ENCODE results near the gene KPNA3. TPM values are rescaled to one million over a fixed set of nuclear protein-coding genes. Genes with fewer than 3 reads are reported as not detected.
"Not testable (repeated sequence)": the region's sequence is repeated elsewhere in the genome, so short reads cannot be mapped to it uniquely, and the experiment has no call there.

The KPNA3 gene
- total RNA-seq, 5 donors from 2014 or later (not counting 1 experiment from before 2014, with no cell fraction given) = 19.6 to 22.3 (median 21.4) TPM

DNA sequence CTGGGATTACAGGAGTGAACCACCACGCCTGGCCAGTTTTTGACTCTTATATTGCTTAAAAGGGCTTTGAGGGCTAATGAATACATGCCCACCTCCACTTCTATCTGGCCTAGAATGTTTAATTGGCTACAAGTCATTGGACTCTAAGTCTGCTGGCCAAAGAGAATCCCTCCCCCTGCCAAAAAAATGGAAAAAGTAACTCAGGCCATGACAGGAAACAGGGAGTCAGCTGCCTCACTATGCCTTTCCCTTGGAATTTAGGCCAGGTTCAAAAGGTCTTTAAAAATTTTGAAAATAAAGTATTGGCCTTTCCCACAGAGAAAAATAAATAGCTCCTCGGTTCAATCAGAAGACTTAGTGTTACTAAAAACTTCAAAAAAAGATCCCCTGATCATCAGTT is 34.9 kb upstream of the KPNA3 start:
- CTCF ChIA-PET = interaction anchor here in 1 of 2 donors (0.6 kb wide), 1 partner anchor 527 kb away, joined by 3 read pairs; no protein-coding TSS in a partner anchor

DNA sequence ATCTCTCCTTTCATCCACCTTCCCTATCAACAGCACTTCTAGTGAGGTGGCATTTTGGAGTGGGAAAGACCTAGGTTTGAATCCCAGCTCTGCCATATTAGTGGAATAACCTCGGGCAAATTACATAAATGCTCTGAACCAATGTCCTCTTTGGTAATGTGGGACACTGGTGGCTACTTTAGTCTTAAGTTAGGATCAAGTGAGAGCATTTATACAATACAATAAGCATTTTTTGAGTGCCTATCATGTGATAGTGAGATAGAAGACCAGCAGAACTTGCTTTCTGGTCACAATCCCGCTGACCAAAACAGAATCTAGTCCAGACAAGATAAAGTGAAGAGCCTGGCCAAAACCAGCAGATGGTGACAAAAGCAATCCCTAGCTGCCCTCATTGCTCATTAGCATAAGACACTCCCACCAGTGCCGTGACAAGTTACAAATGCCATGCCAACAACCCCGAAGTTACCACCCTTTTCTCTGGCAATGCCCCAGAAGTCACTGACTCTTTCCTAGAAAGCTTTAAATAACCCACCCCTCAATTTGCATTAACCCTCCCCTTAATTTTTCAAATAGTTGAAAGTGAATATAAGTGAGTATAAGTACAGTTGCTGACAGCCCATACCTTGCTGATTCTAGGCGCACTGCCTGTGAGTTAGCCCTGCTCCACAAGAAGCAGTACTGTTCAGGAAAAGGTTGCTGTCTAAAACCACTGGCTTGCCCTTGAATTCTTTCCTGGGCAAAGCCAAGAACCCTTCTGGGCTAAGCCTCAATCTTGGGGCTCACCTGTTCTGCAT is 28.9 kb upstream of the KPNA3 start:
- Histone ChIP-seq H3K9me3 (no peaks in the 10 kb centered on the region), H3K4me1 (ENCODE audit: control insufficient read depth in 1 of 2, extremely low read depth in 1 of 2, insufficient read depth in 2 of 2, low read length in 2 of 2) (no peaks in the 10 kb centered on the region), H3K27ac (ENCODE audit: low read length) (no peak overlapping the region), H3K27me3 (replicated peaks in 1 of 2; ENCODE audit: control insufficient read depth in 2 of 2, extremely low read depth in 1 of 2, insufficient read depth in 2 of 2, low read length in 1 of 2) (peaks cover 0 to 14% of the 10 kb centered on the region in 2 experiments), H3K4me3 (ENCODE audit: control insufficient read depth in 1 of 2, extremely low read depth in 1 of 2, low read length in 1 of 2) (no peak overlapping the region), H3K36me3 (ENCODE audit: control insufficient read depth in 2 of 2, extremely low read depth in 1 of 2, insufficient read depth in 1 of 2, low read length in 1 of 2) (no peaks in the 10 kb centered on the region)
- DNase-seq (peak in 1 of 35 experiments; percentile 1), ATAC-seq (replicated peaks in 1 of 4) (no peak)
- ChIA-PET CTCF (no interaction called here), POLR2A (no interaction called here)
- no peak overlapping the region for H3K4me3 Mint-ChIP-seq
- H3K4me1 Mint-ChIP-seq = no peaks in the 10 kb centered on the region
- H3K27ac Mint-ChIP-seq = no peak overlapping the region
- no peaks in the 10 kb centered on the region for H3K9me3 Mint-ChIP-seq
- H3K36me3 Mint-ChIP-seq = no peaks in the 10 kb centered on the region
- H3K27me3 Mint-ChIP-seq = peaks cover 12 to 24% of the 10 kb centered on the region in 2 donors
- WGBS (ENCODE audit: insufficient coverage) = 57% methylated on average over 4 of the region's 5 CpGs

More for the DNA sequence above, 34.9 kb upstream of the KPNA3 start:
- DNase-seq (no peak), ATAC-seq (replicated peaks in 1 of 4) (no peak)
- no peaks in the 10 kb centered on the region for H3K36me3 ChIP-seq (ENCODE audit: control insufficient read depth in 2 of 2, extremely low read depth in 1 of 2, insufficient read depth in 1 of 2, low read length in 1 of 2)
- peaks cover 6 to 7% (median 6%) of the 10 kb centered on the region in 3 donors for H3K9me3 Mint-ChIP-seq
- no CpG with 5 or more reads among the region's 2 CpGs for WGBS (ENCODE audit: insufficient coverage)
- no peaks in the 10 kb centered on the region for H3K9me3 ChIP-seq
- H3K36me3 Mint-ChIP-seq = no peaks in the 10 kb centered on the region
- H3K4me3 ChIP-seq (ENCODE audit: control insufficient read depth in 1 of 2, extremely low read depth in 1 of 2, low read length in 1 of 2) = no peak overlapping the region
- no peak overlapping the region for H3K27ac ChIP-seq (ENCODE audit: low read length)
- peaks cover 0 to 13% (median 11%) of the 10 kb centered on the region in 3 donors for H3K4me1 Mint-ChIP-seq
- peaks cover 3 to 9% of the 10 kb centered on the region in 2 donors for H3K27me3 Mint-ChIP-seq
- peaks cover 0 to 6% of the 10 kb centered on the region in 2 experiments for H3K27me3 ChIP-seq (replicated peaks in 1 of 2; ENCODE audit: control insufficient read depth in 2 of 2, extremely low read depth in 1 of 2, insufficient read depth in 2 of 2, low read length in 1 of 2)
- H3K27ac Mint-ChIP-seq = no peak overlapping the region
- H3K4me1 ChIP-seq (ENCODE audit: control insufficient read depth in 1 of 2, extremely low read depth in 1 of 2, insufficient read depth in 2 of 2, low read length in 2 of 2) = peaks cover 0 to 2% of the 10 kb centered on the region in 2 experiments
- POLR2A ChIA-PET = interaction anchor here in 1 of 2 donors (0.7 kb wide), 2 partner anchors 23 to 201 kb away, joined by 4 to 11 read pairs; no protein-coding TSS in a partner anchor
- no peak overlapping the region for H3K4me3 Mint-ChIP-seq

DNA sequence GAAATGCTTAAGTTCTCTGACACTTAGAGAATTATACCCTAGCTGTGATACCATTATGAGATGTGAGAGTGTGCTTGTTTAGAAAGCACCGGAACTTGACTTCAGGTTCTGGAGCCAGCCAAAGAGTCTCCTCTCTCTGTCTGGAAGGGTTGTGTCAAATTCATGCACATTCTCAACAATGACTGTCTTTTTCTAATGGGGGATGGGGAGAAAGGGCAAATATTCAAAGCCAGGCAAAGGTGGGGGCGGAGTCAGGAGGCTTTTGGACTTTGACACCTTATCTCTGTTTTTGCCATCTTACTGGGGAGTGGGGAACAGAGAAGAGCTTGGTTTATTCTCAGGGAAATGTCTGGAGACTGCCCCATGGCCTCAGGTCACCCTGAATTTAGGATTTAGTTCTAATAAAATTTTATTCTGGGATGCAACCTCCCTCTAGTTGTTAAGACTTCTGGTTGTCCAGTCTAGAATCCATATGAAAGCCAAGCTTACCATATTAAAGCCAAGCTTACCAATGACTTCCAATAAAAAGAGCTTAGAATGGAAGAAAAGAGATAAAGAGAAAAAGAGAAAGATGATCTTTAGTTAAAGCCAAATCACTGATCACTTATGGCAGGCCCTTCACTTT is 28.2 kb upstream of the KPNA3 start:
- Mint-ChIP-seq H3K27me3 (peaks cover 12 to 26% of the 10 kb centered on the region in 2 donors), H3K4me3 (no peak overlapping the region), H3K36me3 (no peaks in the 10 kb centered on the region), H3K27ac (no peak overlapping the region), H3K9me3 (no peaks in the 10 kb centered on the region), H3K4me1 (no peaks in the 10 kb centered on the region)
- Histone ChIP-seq H3K36me3 (ENCODE audit: control insufficient read depth in 2 of 2, extremely low read depth in 1 of 2, insufficient read depth in 1 of 2, low read length in 1 of 2) (no peaks in the 10 kb centered on the region), H3K4me1 (ENCODE audit: control insufficient read depth in 1 of 2, extremely low read depth in 1 of 2, insufficient read depth in 2 of 2, low read length in 2 of 2) (no peaks in the 10 kb centered on the region), H3K9me3 (no peaks in the 10 kb centered on the region), H3K27ac (ENCODE audit: low read length) (no peak overlapping the region), H3K27me3 (replicated peaks in 1 of 2; ENCODE audit: control insufficient read depth in 2 of 2, extremely low read depth in 1 of 2, insufficient read depth in 2 of 2, low read length in 1 of 2) (peaks cover 0 to 14% of the 10 kb centered on the region in 2 experiments), H3K4me3 (ENCODE audit: control insufficient read depth in 1 of 2, extremely low read depth in 1 of 2, low read length in 1 of 2) (no peak overlapping the region)
- CTCF ChIA-PET = no interaction called here
- POLR2A ChIA-PET = no interaction called here
- DNase-seq (no peak), ATAC-seq (replicated peaks in 1 of 4) (no peak)
- 100% methylated on average over 1 of the region's 2 CpGs for WGBS (ENCODE audit: insufficient coverage)

DNA sequence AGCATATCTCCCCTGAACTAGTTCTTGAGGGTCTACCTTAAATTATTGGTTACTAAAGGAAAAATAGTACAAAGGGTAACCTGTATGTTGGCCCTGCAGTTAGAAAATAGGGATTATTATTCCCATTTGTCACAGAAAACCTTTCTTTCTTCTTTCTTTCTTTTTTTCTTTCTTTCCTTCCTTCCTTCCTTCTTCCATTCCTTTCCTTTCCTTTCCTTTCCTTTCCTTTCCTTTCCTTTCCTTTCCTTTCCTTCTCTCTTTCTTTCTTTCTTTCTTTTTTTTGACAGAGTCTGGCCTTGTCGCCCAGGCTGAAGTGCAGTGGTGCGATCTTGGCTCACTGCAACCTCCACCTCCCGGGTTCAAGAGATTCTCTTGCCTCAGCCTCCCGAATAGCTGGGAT is 23.6 kb upstream of the KPNA3 start:
- CTCF ChIA-PET; H3K9me3 Mint-ChIP-seq; H3K36me3 ChIP-seq (ENCODE audit: control insufficient read depth in 2 of 2, extremely low read depth in 1 of 2, insufficient read depth in 1 of 2, low read length in 1 of 2); H3K9me3 ChIP-seq; H3K4me1 Mint-ChIP-seq; H3K27ac Mint-ChIP-seq; H3K4me3 Mint-ChIP-seq; POLR2A ChIA-PET; H3K4me3 ChIP-seq (ENCODE audit: control insufficient read depth in 1 of 2, extremely low read depth in 1 of 2, low read length in 1 of 2); H3K4me1 ChIP-seq (ENCODE audit: control insufficient read depth in 1 of 2, extremely low read depth in 1 of 2, insufficient read depth in 2 of 2, low read length in 2 of 2); ATAC-seq (replicated peaks in 1 of 4); H3K27ac ChIP-seq (ENCODE audit: low read length); H3K36me3 Mint-ChIP-seq; H3K27me3 ChIP-seq (replicated peaks in 1 of 2; ENCODE audit: control insufficient read depth in 2 of 2, extremely low read depth in 1 of 2, insufficient read depth in 2 of 2, low read length in 1 of 2); DNase-seq: not testable (repeated sequence)
- 87% methylated on average over 3 of the region's 4 CpGs for WGBS (ENCODE audit: insufficient coverage)
- peaks cover 8 to 16% of the 10 kb centered on the region in 2 donors for H3K27me3 Mint-ChIP-seq

DNA sequence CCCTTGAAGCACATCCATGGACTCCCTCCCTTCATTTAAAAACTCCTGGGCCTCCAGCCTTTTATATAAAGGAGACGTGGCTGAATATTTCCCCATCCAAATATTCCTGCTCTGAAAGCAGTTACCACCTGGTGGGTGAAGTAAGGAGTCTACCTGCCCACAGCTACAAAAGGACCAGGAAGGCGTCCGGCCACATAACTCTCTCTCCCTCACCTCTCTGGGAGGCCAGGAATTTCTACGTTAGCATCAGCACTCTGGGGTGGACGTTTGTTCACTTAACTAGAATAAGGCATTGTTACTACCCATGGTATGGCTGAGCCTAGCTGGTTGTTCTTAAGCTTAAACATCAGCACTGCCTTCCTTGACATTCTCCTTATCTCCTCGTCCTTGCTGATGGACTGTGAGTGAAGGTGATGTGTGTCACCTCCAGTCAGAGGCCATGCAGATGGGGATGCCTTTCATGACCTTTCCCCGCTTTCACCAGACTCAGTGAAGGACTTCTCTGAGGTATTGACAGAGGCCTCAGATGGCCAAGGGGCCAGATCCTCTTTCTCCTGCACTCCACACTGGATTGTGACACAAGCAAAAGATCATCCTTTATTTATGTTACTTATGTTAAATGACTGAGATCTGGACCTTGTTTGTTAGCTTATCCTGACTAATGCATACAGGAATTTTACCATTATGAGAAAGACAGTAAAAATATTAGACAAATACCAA is 22.2 kb upstream of the KPNA3 start:
- WGBS (ENCODE audit: insufficient coverage) = 100% methylated on average over 1 of the region's 7 CpGs
- H3K9me3 Mint-ChIP-seq = no peaks in the 10 kb centered on the region
- no peaks in the 10 kb centered on the region for H3K36me3 Mint-ChIP-seq
- ATAC-seq (replicated peaks in 1 of 4) = no peak
- no peaks in the 10 kb centered on the region for H3K4me1 Mint-ChIP-seq
- H3K36me3 ChIP-seq (ENCODE audit: control insufficient read depth in 2 of 2, extremely low read depth in 1 of 2, insufficient read depth in 1 of 2, low read length in 1 of 2) = no peaks in the 10 kb centered on the region
- peaks cover 0 to 5% of the 10 kb centered on the region in 2 experiments for H3K27me3 ChIP-seq (replicated peaks in 1 of 2; ENCODE audit: control insufficient read depth in 2 of 2, extremely low read depth in 1 of 2, insufficient read depth in 2 of 2, low read length in 1 of 2)
- H3K4me1 ChIP-seq (ENCODE audit: control insufficient read depth in 1 of 2, extremely low read depth in 1 of 2, insufficient read depth in 2 of 2, low read length in 2 of 2) = no peaks in the 10 kb centered on the region
- H3K4me3 ChIP-seq (ENCODE audit: control insufficient read depth in 1 of 2, extremely low read depth in 1 of 2, low read length in 1 of 2) = no peak overlapping the region
- H3K27ac ChIP-seq (ENCODE audit: low read length) = no peak overlapping the region
- ChIA-PET POLR2A (no interaction called here), CTCF (no interaction called here)
- peaks cover 8 to 17% of the 10 kb centered on the region in 2 donors for H3K27me3 Mint-ChIP-seq
- H3K27ac Mint-ChIP-seq = no peak overlapping the region
- no peaks in the 10 kb centered on the region for H3K9me3 ChIP-seq
- no peak overlapping the region for H3K4me3 Mint-ChIP-seq
- no peak for DNase-seq

DNA sequence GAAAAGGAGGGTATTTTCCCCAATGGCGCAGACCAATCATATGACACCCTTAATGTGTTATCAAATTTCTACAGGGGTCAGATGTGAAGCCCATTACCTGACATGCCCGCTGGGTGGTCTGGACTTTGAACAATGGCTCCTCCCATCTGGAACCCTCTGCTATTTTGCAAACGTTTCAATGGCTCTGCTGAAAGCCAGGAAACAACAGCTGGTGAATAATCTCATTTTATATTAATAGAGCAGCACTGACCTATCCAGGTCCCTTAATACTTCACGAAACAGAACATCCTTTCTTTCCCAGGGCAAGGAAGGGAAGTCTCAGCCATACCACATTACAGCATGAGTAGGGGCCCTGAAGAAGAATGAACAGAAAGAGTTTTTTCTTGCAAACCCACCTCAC is 20.3 kb upstream of the KPNA3 start:
- ChIA-PET CTCF (no interaction called here), POLR2A (no interaction called here)
- Mint-ChIP-seq H3K4me3 (no peak overlapping the region), H3K27ac (no peak overlapping the region), H3K27me3 (peaks cover 12 to 19% of the 10 kb centered on the region in 2 donors), H3K4me1 (no peaks in the 10 kb centered on the region), H3K9me3 (no peaks in the 10 kb centered on the region), H3K36me3 (no peaks in the 10 kb centered on the region)
- Histone ChIP-seq H3K36me3 (ENCODE audit: control insufficient read depth in 2 of 2, extremely low read depth in 1 of 2, insufficient read depth in 1 of 2, low read length in 1 of 2) (no peaks in the 10 kb centered on the region), H3K4me3 (ENCODE audit: control insufficient read depth in 1 of 2, extremely low read depth in 1 of 2, low read length in 1 of 2) (no peak overlapping the region), H3K27me3 (replicated peaks in 1 of 2; ENCODE audit: control insufficient read depth in 2 of 2, extremely low read depth in 1 of 2, insufficient read depth in 2 of 2, low read length in 1 of 2) (peaks cover 0 to 7% of the 10 kb centered on the region in 2 experiments), H3K4me1 (ENCODE audit: control insufficient read depth in 1 of 2, extremely low read depth in 1 of 2, insufficient read depth in 2 of 2, low read length in 2 of 2) (no peaks in the 10 kb centered on the region), H3K27ac (ENCODE audit: low read length) (no peak overlapping the region), H3K9me3 (no peaks in the 10 kb centered on the region)
- DNase-seq (no peak), ATAC-seq (replicated peaks in 1 of 4) (no peak)
- 60% methylated on average over 1 of the region's 4 CpGs for WGBS (ENCODE audit: insufficient coverage)
